Measurements from ENCODE around the gene ECHS1.

DNA sequence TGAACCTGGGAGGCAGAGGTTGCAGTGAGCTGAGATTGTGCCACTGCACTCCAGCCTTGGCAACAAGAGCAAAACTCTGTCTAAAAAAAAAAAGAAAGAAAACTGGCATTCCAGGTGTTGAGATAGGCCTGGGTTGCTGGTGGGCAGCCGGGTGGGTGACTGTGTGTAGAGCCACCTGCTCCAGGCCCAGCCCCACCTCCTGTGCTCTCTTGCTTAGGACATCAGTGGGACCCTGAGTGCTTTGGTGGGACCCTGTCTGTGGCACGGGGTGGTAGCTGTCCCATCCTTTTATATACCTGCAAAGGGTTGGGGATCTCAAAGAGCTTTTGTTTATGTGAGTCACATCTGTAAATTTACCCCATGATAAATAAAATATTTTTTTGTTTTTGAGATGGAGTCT is 12.1 kb upstream of the ECHS1 start:
- TF ChIP-seq, protein P1, sequence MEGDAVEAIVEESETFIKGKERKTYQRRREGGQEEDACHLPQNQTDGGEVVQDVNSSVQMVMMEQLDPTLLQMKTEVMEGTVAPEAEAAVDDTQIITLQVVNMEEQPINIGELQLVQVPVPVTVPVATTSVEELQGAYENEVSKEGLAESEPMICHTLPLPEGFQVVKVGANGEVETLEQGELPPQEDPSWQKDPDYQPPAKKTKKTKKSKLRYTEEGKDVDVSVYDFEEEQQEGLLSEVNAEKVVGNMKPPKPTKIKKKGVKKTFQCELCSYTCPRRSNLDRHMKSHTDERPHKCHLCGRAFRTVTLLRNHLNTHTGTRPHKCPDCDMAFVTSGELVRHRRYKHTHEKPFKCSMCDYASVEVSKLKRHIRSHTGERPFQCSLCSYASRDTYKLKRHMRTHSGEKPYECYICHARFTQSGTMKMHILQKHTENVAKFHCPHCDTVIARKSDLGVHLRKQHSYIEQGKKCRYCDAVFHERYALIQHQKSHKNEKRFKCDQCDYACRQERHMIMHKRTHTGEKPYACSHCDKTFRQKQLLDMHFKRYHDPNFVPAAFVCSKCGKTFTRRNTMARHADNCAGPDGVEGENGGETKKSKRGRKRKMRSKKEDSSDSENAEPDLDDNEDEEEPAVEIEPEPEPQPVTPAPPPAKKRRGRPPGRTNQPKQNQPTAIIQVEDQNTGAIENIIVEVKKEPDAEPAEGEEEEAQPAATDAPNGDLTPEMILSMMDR (IDR thresholded peaks at IDR 0.05 in 8 of 11, conservative IDR thresholded peaks at IDR 0.05 in 3 of 11): no peak
- no peak for TF ChIP-seq POLR2A (IDR thresholded peaks at IDR 0.05)

Measured in spleen (tissue), 7 donors.